Breast epithelium (tissue), 4 donors: Measurements from ENCODE around the gene C17orf107. TPM values are rescaled to one million over a fixed set of nuclear protein-coding genes. Genes with fewer than 3 reads are reported as not detected.

ENCODE experiments used
- DNase-seq, 2 donors: peaks; one replicate each; pipeline ENCODE4 v3.0.0-alpha.2; 2019; ENCODE audit warnings: low spot score in 2 of 2
- H3K27ac ChIP-seq, 2 donors: fragments of 200-600 bp; sonication (generic) in 1 of 2; one replicate each; pipeline ENCODE4 v1.5.1; 2016 to 2019; ENCODE audit warnings: mild to moderate bottlenecking in 1 of 2
- H3K27me3 ChIP-seq, 2 donors: fragments of 200-600 bp; sonication (generic) in 1 of 2; one replicate each; pipeline versions ENCODE4 v1.5.1 to v1.6.0; 2017 to 2019; ENCODE audit warnings: control low read depth in 1 of 2, mild to moderate bottlenecking in 1 of 2
- H3K36me3 ChIP-seq: fragments of 200-600 bp; one replicate; pipeline ENCODE4 v1.5.1; 2019
- H3K4me1 ChIP-seq, 2 donors: fragments of 200-600 bp; sonication (generic); one replicate each; pipeline ENCODE4 v1.5.1; 2016 to 2019; ENCODE audit warnings: control low read depth in 1 of 2
- H3K4me3 ChIP-seq, 3 donors: fragments of 200-600 bp; sonication (generic); 1 replicate in 2 of 3; 2 replicates in 1 of 3; pipeline ENCODE4 v1.5.1; 2016 to 2019; ENCODE audit warnings: mild to moderate bottlenecking in 3 of 3, moderate library complexity in 2 of 3
- H3K9me3 ChIP-seq, 2 donors: fragments of 200-600 bp; sonication (generic) in 1 of 2; one replicate each; pipeline ENCODE4 v1.5.1; 2016 to 2019; ENCODE audit warnings: control low read depth in 1 of 2
- CTCF ChIP-seq, 3 donors: fragments of 450-650 bp; IDR thresholded peaks; one replicate each; pipeline ENCODE4 v1.5.1; 2016 to 2017; ENCODE audit warnings: antibody characterized with exemption in 3 of 3, mild to moderate bottlenecking in 3 of 3, moderate library complexity in 3 of 3
- POLR2A ChIP-seq: fragments of 450-650 bp; IDR thresholded peaks from one replicate; pipeline ENCODE4 v1.6.1; 2016; ENCODE audit warnings: antibody characterized with exemption, mild to moderate bottlenecking, moderate library complexity
- POLR2AphosphoS5 ChIP-seq, 3 donors: sonication (generic); formaldehyde crosslinking; IDR thresholded peaks; one replicate each; pipeline ENCODE4 v1.6.1; 2017; ENCODE audit warnings: antibody characterized with exemption in 3 of 3
- intact Hi-C: fragments of 100-400 bp; cut with DNase I; formaldehyde crosslinking; loops from one replicate; pipeline ENCODE4 v1.15.1; 2023; ENCODE audit warnings: low total_unique reads
- total RNA-seq, 3 donors: library from RNA; depleted of rRNA; stranded (reverse); fragments of >200 nt; gene quantifications; one replicate each; pipeline ENCODE4 v1.1.0, GENCODE V29; 2016

C17orf107 gene
- total RNA-seq, 3 donors from 2014 or later = 3.9 to 10.5 TPM; not detected in 1

GRCh38 chr17:4898927-4899326 is 409 bp upstream of the C17orf107 start:
- H3K4me3 ChIP-seq = peak overlapping the region; percentile 47 to 73 (median 67)
- no peak for DNase-seq
- H3K27me3 ChIP-seq = no peaks in the 10 kb centered on the region
- intact Hi-C loops = no loop called here
- peak overlapping the region; percentile 83 to 91 for H3K27ac ChIP-seq
- H3K9me3 ChIP-seq = no peaks in the 10 kb centered on the region
- H3K36me3 ChIP-seq = peaks cover 6% of the 10 kb centered on the region
- H3K4me1 ChIP-seq = peaks cover 0 to 3% of the 10 kb centered on the region in 2 donors
- TF ChIP-seq CTCF (IDR thresholded peaks at IDR 0.05) (no peak), POLR2A (no peak), POLR2AphosphoS5 (IDR thresholded peaks at IDR 0.05) (no peak)

- peak overlapping the region; percentile 47 to 73 (median 67) for H3K4me3 ChIP-seq
- no peak for TF ChIP-seq POLR2A
- no peak for TF ChIP-seq POLR2AphosphoS5 (IDR thresholded peaks at IDR 0.05)
- no peak for TF ChIP-seq CTCF (IDR thresholded peaks at IDR 0.05)
- DNase-seq = no peak
- no peaks in the 10 kb centered on the region for H3K9me3 ChIP-seq
- intact Hi-C loops = loop anchor here (10.0 kb wide), 1 partner anchor 84 kb away; the partner anchor contains the start of gene CAMTA2
- peak overlapping the region; percentile 83 to 91 for H3K27ac ChIP-seq
- no peaks in the 10 kb centered on the region for H3K27me3 ChIP-seq
- peaks cover 0 to 3% of the 10 kb centered on the region in 2 donors for H3K4me1 ChIP-seq
- H3K36me3 ChIP-seq = peaks cover 6% of the 10 kb centered on the region
These were observed 1.1 kb downstream of the C17orf107 start for GRCh38 chr17:4900231-4901107.

GRCh38 chr17:4901108-4901647 is 1.8 kb downstream of the C17orf107 start:
- H3K36me3 ChIP-seq = peaks cover 6% of the 10 kb centered on the region
- no peaks in the 10 kb centered on the region for H3K9me3 ChIP-seq
- no peak for DNase-seq
- peak overlapping the region in 1 of 3 donors; percentile 73 for H3K4me3 ChIP-seq
- no peaks in the 10 kb centered on the region for H3K27me3 ChIP-seq
- H3K27ac ChIP-seq = peak overlapping the region; percentile 34 to 52
- TF ChIP-seq CTCF (IDR thresholded peaks at IDR 0.05) (no peak), POLR2A (no peak), POLR2AphosphoS5 (IDR thresholded peaks at IDR 0.05) (no peak)
- intact Hi-C loops = loop anchor here (10.0 kb wide), 1 partner anchor 84 kb away; the partner anchor contains the start of gene CAMTA2
- H3K4me1 ChIP-seq = peaks cover 0 to 3% of the 10 kb centered on the region in 2 donors

- no peaks in the 10 kb centered on the region for H3K27me3 ChIP-seq
- peak overlapping the region; percentile 52 to 67 for H3K27ac ChIP-seq
- intact Hi-C loops = loop anchor here (10.0 kb wide), 1 partner anchor 83 kb away; the partner anchor contains the start of gene CAMTA2
- peak in 1 of 2 donors; percentile 50 for DNase-seq
- H3K9me3 ChIP-seq = no peaks in the 10 kb centered on the region
- peaks cover 0 to 3% of the 10 kb centered on the region in 2 donors for H3K4me1 ChIP-seq
- no peak overlapping the region for H3K4me3 ChIP-seq
- H3K36me3 ChIP-seq = peaks cover under 1% of the 10 kb centered on the region
- no peak for TF ChIP-seq CTCF (IDR thresholded peaks at IDR 0.05)
These were observed 2.5 kb downstream of the C17orf107 start for GRCh38 chr17:4901648-4902344.
